Heart left ventricle (tissue), 16 donors: Measurements from ENCODE around the gene RBM47. TPM values are rescaled to one million over a fixed set of nuclear protein-coding genes. Genes with fewer than 3 reads are reported as not detected.
"Not testable (repeated sequence)": the region's sequence is repeated elsewhere in the genome, so short reads cannot be mapped to it uniquely, and the experiment has no call there.

Source experiments
- ATAC-seq, 4 donors: fragments of 200-7000 bp; cut with Tn5 transposase; one replicate each; pipeline ENCODE4 v1.9.1; 2020 to 2022; ENCODE audit warnings: moderate library complexity in 4 of 4, mild to moderate bottlenecking in 3 of 4, moderate number of reproducible peaks in 1 of 4
- DNase-seq, 5 donors: peaks; one replicate each; pipeline ENCODE4 v3.0.0-alpha.2; 2020
- H3K27ac ChIP-seq, 12 donors: fragments of 200-600 bp; sonication (generic) in 4 of 12; one replicate each; pipeline versions ENCODE4 v1.5.0 to v1.8.0; 2016 to 2022; ENCODE audit warnings: mild to moderate bottlenecking in 2 of 12
- H3K27me3 ChIP-seq, 9 donors: fragments of 200-600 bp; sonication (generic) in 2 of 9; one replicate each; pipeline versions ENCODE4 v1.5.1 to v1.8.0; 2016 to 2022; ENCODE audit warnings: mild to moderate bottlenecking in 3 of 9
- H3K36me3 ChIP-seq, 9 donors: fragments of 200-600 bp; sonication (generic) in 2 of 9; one replicate each; pipeline versions ENCODE4 v1.5.0 to v1.8.0; 2018 to 2022; ENCODE audit warnings: mild to moderate bottlenecking in 2 of 9
- H3K4me1 ChIP-seq, 12 donors: fragments of 200-600 bp; sonication (generic) in 4 of 12; one replicate each; pipeline versions ENCODE4 v1.5.0 to v1.8.0; 2016 to 2022; ENCODE audit warnings: mild to moderate bottlenecking in 3 of 12
- H3K4me3 ChIP-seq, 12 donors: fragments of 200-600 bp; sonication (generic) in 4 of 12; one replicate each; pipeline versions ENCODE4 v1.5.0 to v1.8.0; 2017 to 2022; ENCODE audit warnings: mild to moderate bottlenecking in 9 of 12, moderate library complexity in 4 of 12
- H3K9me3 ChIP-seq, 12 donors: fragments of 200-600 bp; sonication (generic) in 4 of 12; one replicate each; pipeline versions ENCODE4 v1.5.0 to v1.8.0; 2016 to 2022; ENCODE audit warnings: mild to moderate bottlenecking in 1 of 12
- POLR2A ChIP-seq, 2 donors: fragments of 450-650 bp; IDR thresholded peaks; one replicate each; pipeline ENCODE4 v1.6.1; 2017; ENCODE audit warnings: antibody characterized with exemption in 2 of 2, mild to moderate bottlenecking in 2 of 2, moderate library complexity in 2 of 2
- WGBS, 4 donors: extraction: QIAGEN DNeasy Blood & Tissue Kit in 2 of 4; methylation state at CpG; one replicate each; pipeline versions ENCODE4 v1.1.5 to v1.1.7; 2013 to 2018; 5-methylcytosine and 5-hydroxymethylcytosine counted together
- intact Hi-C, 10 donors: fragments of 100-400 bp; cut with DNase I; formaldehyde crosslinking; loops; one replicate each; pipeline versions ENCODE4 v1.11.1 to v1.14.2; 2022
- polyA plus RNA-seq, 2 donors: library from polyadenylated mRNA; stranded (reverse); fragments of 200-250 nt; gene quantifications; one replicate each; pipeline ENCODE4 v1.2.3, GENCODE V29; 2013
- total RNA-seq, 9 donors: library from RNA; depleted of rRNA in 2 of 9; stranded (reverse); fragments of >200 nt in 2 of 9; fragmentation: NEBNext Ultra II Directional in 3 of 9; extraction: Animal tissue kit (Norgen Biotek cat#: 25700) in 3 of 9; gene quantifications; one replicate each; pipeline versions ENCODE4 v1.1.0 to v1.2.4, GENCODE V29; 2016 to 2023
- TF ChIP-seq, protein P1 (sequence below), 12 donors: fragments of 200-600 bp; sonication (generic) in 4 of 12; IDR thresholded peaks; one replicate each; pipeline versions ENCODE4 v1.5.0 to v1.8.0; 2018 to 2022; ENCODE audit warnings: antibody characterized with exemption in 12 of 12, mild to moderate bottlenecking in 5 of 12
- donor health status: ischemic (EF 13 %, LVEDD 7.1; RV severe dilation, severe dysfunction).
- donor health status: healthy with polysubstance abuse.
- donor health status: DM: no; HTN: yes; CAD: no.
- donor health status: DM: no; HTN: no; CAD: no.
- donor health status: ischemic (EF 25% LVEDD 6.9; RV normal size, moderate dysfunction).
- donor health status: ischemic (EF 25% LVEDD 5.7; RV mildly dilated, moderate dysfunction).
- donor health status: healthy.
- donor health status: DM: yes; HTN: yes; CAD: no.
- donor health status: ischemic (EF 35%, LVEDD 5.7; RV mildly dilated, moderate dysfunction).
- donor health status: nonischemic (EF 11% LVEDD 7.7; RV severe dilation, severe dysfunction).
- donor health status: DM: yes; HTN: yes; CAD: no.
- donor health status: PGD.
- donor health status: ischemic (EF 29% LVEDD 5.4; RV normal size, mild dysfunction).
- donor health status: nonischemic (EF 23%, LVEDD 6.1; RV moderate dilation, normal function).

The RBM47 gene
- total and polyA plus RNA-seq, 11 donors, result 0.50 to 29.9 (median 3.5) TPM

GRCh38 chr4:40523581-40523980 lies 106.1 kb downstream of the RBM47 start:
- Histone ChIP-seq H3K27ac (no peak overlapping the region), H3K4me3 (no peak overlapping the region), H3K27me3 (no peaks in the 10 kb centered on the region), H3K36me3 (no peaks in the 10 kb centered on the region), H3K9me3 (no peaks in the 10 kb centered on the region), H3K4me1 (peaks cover 0 to 22% (median 4%) of the 10 kb centered on the region in 12 donors)
- TF ChIP-seq, protein P1, sequence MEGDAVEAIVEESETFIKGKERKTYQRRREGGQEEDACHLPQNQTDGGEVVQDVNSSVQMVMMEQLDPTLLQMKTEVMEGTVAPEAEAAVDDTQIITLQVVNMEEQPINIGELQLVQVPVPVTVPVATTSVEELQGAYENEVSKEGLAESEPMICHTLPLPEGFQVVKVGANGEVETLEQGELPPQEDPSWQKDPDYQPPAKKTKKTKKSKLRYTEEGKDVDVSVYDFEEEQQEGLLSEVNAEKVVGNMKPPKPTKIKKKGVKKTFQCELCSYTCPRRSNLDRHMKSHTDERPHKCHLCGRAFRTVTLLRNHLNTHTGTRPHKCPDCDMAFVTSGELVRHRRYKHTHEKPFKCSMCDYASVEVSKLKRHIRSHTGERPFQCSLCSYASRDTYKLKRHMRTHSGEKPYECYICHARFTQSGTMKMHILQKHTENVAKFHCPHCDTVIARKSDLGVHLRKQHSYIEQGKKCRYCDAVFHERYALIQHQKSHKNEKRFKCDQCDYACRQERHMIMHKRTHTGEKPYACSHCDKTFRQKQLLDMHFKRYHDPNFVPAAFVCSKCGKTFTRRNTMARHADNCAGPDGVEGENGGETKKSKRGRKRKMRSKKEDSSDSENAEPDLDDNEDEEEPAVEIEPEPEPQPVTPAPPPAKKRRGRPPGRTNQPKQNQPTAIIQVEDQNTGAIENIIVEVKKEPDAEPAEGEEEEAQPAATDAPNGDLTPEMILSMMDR (IDR thresholded peaks at IDR 0.05), result no peak
- TF ChIP-seq POLR2A (IDR thresholded peaks at IDR 0.05), result no peak
- DNase-seq (no peak), ATAC-seq (no peak)
- WGBS, 4 donors, result 79 to 93% (median 90%) methylated on average over 7 of the region's 7 CpGs
- intact Hi-C loops, result no loop called here

GRCh38 chr4:40521957-40522356 lies 107.7 kb downstream of the RBM47 start:
- no peak for TF ChIP-seq POLR2A (IDR thresholded peaks at IDR 0.05)
- TF ChIP-seq, protein P1 (IDR thresholded peaks at IDR 0.05), result no peak

GRCh38 chr4:40520533-40520932 lies 109.1 kb downstream of the RBM47 start:
- intact Hi-C loops, result no loop called here
- no peak for ATAC-seq
- H3K27me3 ChIP-seq, result no peaks in the 10 kb centered on the region
- H3K4me3 ChIP-seq, result no peak overlapping the region
- peaks cover 0 to 17% (median 1%) of the 10 kb centered on the region in 12 donors for H3K4me1 ChIP-seq
- 86 to 97% (median 90%) methylated on average over 4 of the region's 4 CpGs for WGBS, 4 donors
- TF ChIP-seq, protein P1 (IDR thresholded peaks at IDR 0.05), result no peak
- no peak for TF ChIP-seq POLR2A (IDR thresholded peaks at IDR 0.05)
- H3K36me3 ChIP-seq, result no peaks in the 10 kb centered on the region
- no peak for DNase-seq
- H3K9me3 ChIP-seq, result no peaks in the 10 kb centered on the region
- H3K27ac ChIP-seq, result no peak overlapping the region

More at GRCh38 chr4:40521957-40522356, 107.7 kb downstream of the RBM47 start:
- WGBS, 4 donors, result 76 to 91% (median 89%) methylated on average over 2 of the region's 2 CpGs
- intact Hi-C loops, result no loop called here
- H3K36me3 ChIP-seq, result no peaks in the 10 kb centered on the region
- no peaks in the 10 kb centered on the region for H3K9me3 ChIP-seq
- no peak overlapping the region for H3K27ac ChIP-seq
- DNase-seq, result no peak
- H3K27me3 ChIP-seq, result no peaks in the 10 kb centered on the region
- no peak overlapping the region for H3K4me3 ChIP-seq
- H3K4me1 ChIP-seq, result peaks cover 0 to 22% (median 4%) of the 10 kb centered on the region in 12 donors
- ATAC-seq, result no peak

DNA sequence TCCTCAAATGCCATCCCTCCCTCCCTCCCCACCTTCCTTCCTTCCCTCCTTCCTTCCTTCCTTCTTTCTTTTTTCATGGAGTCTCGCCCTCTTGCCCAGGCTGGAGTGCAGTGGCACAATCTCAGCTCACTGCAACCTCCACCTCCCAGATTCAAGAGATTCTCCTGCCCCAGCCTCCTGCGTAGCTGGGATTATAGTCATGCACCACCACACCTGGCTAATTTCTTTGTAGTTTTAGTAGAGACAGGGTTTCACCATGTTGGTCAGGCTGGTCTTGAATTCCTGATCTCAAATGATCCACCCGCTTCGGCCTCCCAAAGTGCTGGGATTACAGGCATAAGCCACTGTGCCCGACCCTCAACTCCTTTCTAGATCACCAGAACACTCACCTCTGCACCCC lies 112.6 kb downstream of the RBM47 start:
- ATAC-seq, DNase-seq, H3K27ac ChIP-seq, H3K9me3 ChIP-seq, H3K4me3 ChIP-seq, intact Hi-C loops, H3K36me3 ChIP-seq, H3K27me3 ChIP-seq, H3K4me1 ChIP-seq: not testable (repeated sequence)
- 91 to 93% (median 91%) methylated on average over 5 of the region's 5 CpGs for WGBS, 4 donors

DNA sequence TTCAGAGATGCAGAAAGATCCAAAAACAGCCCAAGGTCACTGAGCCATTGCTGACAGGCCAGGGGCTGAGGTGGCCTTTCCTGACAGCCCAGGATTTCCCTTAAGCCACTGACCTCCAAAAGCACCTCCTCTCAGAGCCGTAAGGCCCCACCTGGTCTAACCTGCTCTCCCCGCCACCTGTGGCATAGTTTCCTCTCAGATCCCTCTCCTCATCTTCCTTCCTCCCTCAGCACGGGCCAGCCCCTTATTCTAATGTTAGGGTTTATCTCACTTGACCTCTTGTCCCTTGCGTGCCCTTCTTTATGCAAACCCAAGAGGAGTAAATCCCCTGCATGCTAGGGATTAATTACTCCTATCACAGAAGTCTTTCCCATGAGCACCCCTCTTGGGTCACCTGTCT lies 113.0 kb downstream of the RBM47 start:
- WGBS, 4 donors, result 64 to 75% (median 74%) methylated on average over 4 of the region's 4 CpGs
- peaks cover 0 to 10% (median 0%) of the 10 kb centered on the region in 12 donors for H3K4me1 ChIP-seq
- H3K27ac ChIP-seq, result no peak overlapping the region
- H3K27me3 ChIP-seq, result no peaks in the 10 kb centered on the region
- DNase-seq, result no peak
- ATAC-seq, result no peak
- TF ChIP-seq POLR2A (IDR thresholded peaks at IDR 0.05), result no peak
- TF ChIP-seq, protein P1 (IDR thresholded peaks at IDR 0.05), result no peak
- H3K9me3 ChIP-seq, result no peaks in the 10 kb centered on the region
- no peaks in the 10 kb centered on the region for H3K36me3 ChIP-seq
- no peak overlapping the region for H3K4me3 ChIP-seq
- intact Hi-C loops, result no loop called here
